Esophagus muscularis mucosa (tissue), 3 donors: ENCODE data around the gene CEMIP2.

ENCODE experiments used
- POLR2A ChIP-seq: fragments of 450-650 bp; IDR thresholded peaks from one replicate; pipeline ENCODE4 v1.6.1; 2017; ENCODE audit warnings: antibody characterized with exemption, moderate library complexity, mild to moderate bottlenecking, low read depth
- POLR2AphosphoS5 ChIP-seq, 2 donors: sonication (generic); formaldehyde crosslinking; IDR thresholded peaks; one replicate each; pipeline ENCODE4 v1.6.1; 2017; ENCODE audit warnings: antibody characterized with exemption in 2 of 2
- TF ChIP-seq, protein P1 (sequence below), 3 experiments: fragments of 200-600 bp in 2 of 3; fragments of 450-650 bp in 1 of 3; sonication (generic) in 2 of 3; IDR thresholded peaks; one replicate each; pipeline ENCODE4 v1.5.1; 2017 to 2019; ENCODE audit warnings: antibody characterized with exemption in 3 of 3, mild to moderate bottlenecking in 2 of 3, moderate library complexity in 1 of 3

GRCh38 chr9:71703172-71703872 is 65.0 kb downstream of the CEMIP2 start:
- TF ChIP-seq POLR2AphosphoS5 (IDR thresholded peaks at IDR 0.05) (peak in 1 of 2 donors; percentile 37), POLR2A (no peak)
- TF ChIP-seq, protein P1, sequence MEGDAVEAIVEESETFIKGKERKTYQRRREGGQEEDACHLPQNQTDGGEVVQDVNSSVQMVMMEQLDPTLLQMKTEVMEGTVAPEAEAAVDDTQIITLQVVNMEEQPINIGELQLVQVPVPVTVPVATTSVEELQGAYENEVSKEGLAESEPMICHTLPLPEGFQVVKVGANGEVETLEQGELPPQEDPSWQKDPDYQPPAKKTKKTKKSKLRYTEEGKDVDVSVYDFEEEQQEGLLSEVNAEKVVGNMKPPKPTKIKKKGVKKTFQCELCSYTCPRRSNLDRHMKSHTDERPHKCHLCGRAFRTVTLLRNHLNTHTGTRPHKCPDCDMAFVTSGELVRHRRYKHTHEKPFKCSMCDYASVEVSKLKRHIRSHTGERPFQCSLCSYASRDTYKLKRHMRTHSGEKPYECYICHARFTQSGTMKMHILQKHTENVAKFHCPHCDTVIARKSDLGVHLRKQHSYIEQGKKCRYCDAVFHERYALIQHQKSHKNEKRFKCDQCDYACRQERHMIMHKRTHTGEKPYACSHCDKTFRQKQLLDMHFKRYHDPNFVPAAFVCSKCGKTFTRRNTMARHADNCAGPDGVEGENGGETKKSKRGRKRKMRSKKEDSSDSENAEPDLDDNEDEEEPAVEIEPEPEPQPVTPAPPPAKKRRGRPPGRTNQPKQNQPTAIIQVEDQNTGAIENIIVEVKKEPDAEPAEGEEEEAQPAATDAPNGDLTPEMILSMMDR (IDR thresholded peaks at IDR 0.05): no peak
